IMR-90 (cell line): ENCODE results near the gene ZNF609. TPM values are rescaled to one million over a fixed set of nuclear protein-coding genes. Genes with fewer than 3 reads are reported as not detected.
"Not testable (repeated sequence)": the region's sequence is repeated elsewhere in the genome, so short reads cannot be mapped to it uniquely, and the experiment has no call there.

ENCODE experiments used
- ATAC-seq: fragments of 200-7000 bp; cut with Tn5 transposase; 2 replicates; pipeline ENCODE4 v1.9.1; 2020; ENCODE audit warnings: low read depth, mild to moderate bottlenecking, moderate library complexity
- BruUV-seq: library from RNA; stranded (reverse); fragments of 400-500 nt; replicated peaks from 2 replicates; lab custom pipeline; 2021; lab: Mats Ljungman, UMichigan
- CTCF ChIA-PET: fragments of 300-600 bp; formaldehyde crosslinking; extraction: SDS; loops from one replicate; lab custom pipeline; 2021; ENCODE audit warnings: antibody characterized with exemption; lab: Yijun Ruan, JAX
- POLR2A ChIA-PET: fragments of 300-600 bp; sonication (Branson Sonifier 250); formaldehyde crosslinking; loops from one replicate; lab custom pipeline; 2022; ENCODE audit warnings: antibody characterized with exemption; ENCODE audit not compliant: unreplicated experiment; lab: Charles Lee
- DNase-seq: peaks from one replicate; pipeline ENCODE4 v3.0.0; 2013
- H2AFZ ChIP-seq: replicated peaks from 2 replicates; pipeline ENCODE3; 2013; ENCODE audit warnings: low read length, mild to moderate bottlenecking; ENCODE audit not compliant: poor library complexity
- H2AK5ac ChIP-seq: 2 replicates; pipeline ENCODE4 v1.6.1; 2013; ENCODE audit warnings: low read depth, low read length, inconsistent platforms
- H2AK9ac ChIP-seq: replicated peaks from 2 replicates; pipeline ENCODE3; 2013; ENCODE audit warnings: mild to moderate bottlenecking, low read depth, low read length, moderate library complexity; ENCODE audit not compliant: poor library complexity
- H2BK120ac ChIP-seq: 2 replicates; pipeline ENCODE4 v1.6.1; 2013; ENCODE audit warnings: low read depth, low read length, inconsistent platforms
- H2BK15ac ChIP-seq: 3 replicates; pipeline ENCODE4 v1.6.1; 2013; ENCODE audit warnings: low read depth, low read length, inconsistent platforms
- H2BK20ac ChIP-seq: 2 replicates; pipeline ENCODE4 v1.6.1; 2013; ENCODE audit warnings: low read depth, mild to moderate bottlenecking, inconsistent platforms, low read length, moderate library complexity
- H2BK5ac ChIP-seq: 2 replicates; pipeline ENCODE4 v1.6.1; 2013; ENCODE audit warnings: mild to moderate bottlenecking, low read depth, low read length, inconsistent platforms; ENCODE audit not compliant: poor library complexity, severe bottlenecking
- H3K14ac ChIP-seq: replicated peaks from 2 replicates; pipeline ENCODE4 v1.6.1; 2013; ENCODE audit warnings: low read depth, low read length, inconsistent platforms
- H3K18ac ChIP-seq: 2 replicates; pipeline ENCODE4 v1.6.1; 2013; ENCODE audit warnings: low read depth, low read length, control low read depth
- H3K23ac ChIP-seq: 2 replicates; pipeline ENCODE4 v1.6.1; 2013; ENCODE audit warnings: low read depth, low read length, inconsistent platforms
- H3K27ac ChIP-seq: 2 replicates; pipeline ENCODE4 v1.5.1; 2013; ENCODE audit warnings: mild to moderate bottlenecking, control low read depth, low read length; ENCODE audit not compliant: insufficient read depth
- H3K27me3 ChIP-seq: 2 replicates; pipeline ENCODE4 v1.6.1; 2013; ENCODE audit warnings: low read length; ENCODE audit not compliant: control insufficient read depth, insufficient read depth
- H3K36me3 ChIP-seq: 2 replicates; pipeline ENCODE4 v1.6.1; 2013; ENCODE audit warnings: low read length, mixed read lengths; ENCODE audit not compliant: control insufficient read depth, insufficient read depth
- H3K4ac ChIP-seq: 2 replicates; pipeline ENCODE4 v1.6.1; 2013; ENCODE audit warnings: low read depth, low read length, inconsistent platforms
- H3K4me1 ChIP-seq: 2 replicates; pipeline ENCODE4 v1.6.1; 2013; ENCODE audit warnings: low read length, mixed read lengths; ENCODE audit not compliant: control insufficient read depth, insufficient read depth
- H3K4me2 ChIP-seq: 2 replicates; pipeline ENCODE4 v1.6.1; 2013; ENCODE audit warnings: low read depth, mild to moderate bottlenecking, control low read depth, low read length, moderate library complexity
- H3K4me3 ChIP-seq: 2 replicates; pipeline ENCODE4 v1.5.1; 2013; ENCODE audit warnings: low read depth, mild to moderate bottlenecking, control low read depth, low read length, moderate library complexity; ENCODE audit not compliant: insufficient read depth
- H3K56ac ChIP-seq: 2 replicates; pipeline ENCODE4 v1.6.1; 2013; ENCODE audit warnings: low read length, inconsistent platforms; ENCODE audit not compliant: insufficient read depth; ENCODE audit errors: extremely low read depth
- H3K79me1 ChIP-seq, 2 experiments: 2 replicates each; pipeline ENCODE4 v1.6.1; 2013; ENCODE audit warnings: low read length in 2 of 2, inconsistent platforms in 1 of 2, low read depth in 1 of 2
- H3K9ac ChIP-seq: 2 replicates; pipeline ENCODE4 v1.6.1; 2013; ENCODE audit warnings: low read depth, low read length, control low read depth
- H3K9me1 ChIP-seq: 2 replicates; pipeline ENCODE4 v1.6.1; 2013; ENCODE audit warnings: low read length, inconsistent platforms; ENCODE audit not compliant: insufficient read depth
- H3K9me3 ChIP-seq: 2 replicates; pipeline ENCODE4 v1.6.1; 2013; ENCODE audit warnings: low read length; ENCODE audit not compliant: control insufficient read depth, insufficient read depth
- H4K20me1 ChIP-seq: 2 replicates; pipeline ENCODE4 v1.6.1; 2013; ENCODE audit warnings: low read length, inconsistent platforms; ENCODE audit not compliant: insufficient read depth
- H4K5ac ChIP-seq: 2 replicates; pipeline ENCODE4 v1.6.1; 2013; ENCODE audit warnings: mild to moderate bottlenecking, low read depth, low read length, control low read depth
- H4K8ac ChIP-seq, 2 experiments: 2 replicates each; pipeline ENCODE4 v1.6.1; 2013; ENCODE audit warnings: low read depth in 2 of 2, low read length in 2 of 2, control low read depth in 1 of 2, inconsistent platforms in 1 of 2
- H4K91ac ChIP-seq: 2 replicates; pipeline ENCODE4 v1.6.1; 2013; ENCODE audit warnings: low read depth, low read length, inconsistent platforms; ENCODE audit not compliant: insufficient read depth
- WGBS, 2 experiments: methylation state at CpG; one replicate each; pipeline versions ENCODE4 v1.1.5 to v1.1.7; 2013; ENCODE audit warnings: missing lambda C conversion rate in 2 of 2; ENCODE audit not compliant: insufficient read length in 1 of 2; ENCODE audit errors: extremely low coverage in 2 of 2; 5-methylcytosine and 5-hydroxymethylcytosine counted together
- dilution Hi-C: fragments of 300-500 bp; cut with HindIII; formaldehyde crosslinking; loops from one replicate; pipeline ENCODE4 v1.14.3; 2018; ENCODE audit warnings: low sequenced_read_pairs; ENCODE audit not compliant: unreplicated experiment
- in situ Hi-C: fragments of 300-500 bp; cut with MboI; formaldehyde crosslinking; loops from 3 replicates; pipeline ENCODE4 v1.14.3; 2019; ENCODE audit warnings: low sequenced_read_pairs, inconsistent platforms, mixed read lengths
- intact Hi-C: fragments of 100-400 bp; cut with micrococcal nuclease; formaldehyde crosslinking; loops from 2 replicates; pipeline ENCODE4 v1.10.0; 2022
- polyA plus RNA-seq, 3 experiments: library from polyadenylated mRNA; depleted of rRNA; stranded (reverse); fragments of >200 nt; gene quantifications; 2 replicates each; pipeline ENCODE4 v1.2.3, GENCODE V29; 2012; ENCODE audit warnings: low replicate concordance in 1 of 3
- total RNA-seq: library from RNA; depleted of rRNA; stranded (reverse); fragments of >200 nt; gene quantifications from 2 replicates; pipeline ENCODE4 v1.2.3, GENCODE V29; 2012

ZNF609 gene
- total and polyA plus RNA-seq, 2 of the 4 experiments (the other 2 are of a cell fraction): 10.4 to 12.5 TPM

DNA sequence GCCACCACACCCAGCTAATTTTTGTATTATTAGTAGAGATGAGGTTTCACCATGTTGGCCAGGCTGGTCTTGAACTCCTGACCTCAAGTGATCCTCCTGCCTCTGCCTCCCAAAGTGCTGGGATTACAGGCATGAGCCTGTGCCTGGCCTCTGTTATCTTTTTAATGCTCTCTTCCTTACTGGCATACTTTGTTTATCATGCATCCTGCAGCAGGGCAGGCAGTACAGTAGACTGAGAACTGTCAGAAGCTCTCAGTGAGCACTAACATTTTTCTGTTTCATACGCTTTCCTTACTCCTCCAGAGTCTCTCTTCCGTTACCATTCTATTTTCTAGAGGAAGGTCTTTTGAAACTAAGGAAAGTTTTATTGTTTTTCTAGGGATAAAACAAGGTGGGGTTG lies 35.6 kb downstream of the ZNF609 start:
- ATAC-seq: 0 out of 2 replicates have a peak, but pooled peaks have one; percentile 35
- CTCF ChIA-PET, H2AK9ac ChIP-seq, H3K14ac ChIP-seq, dilution Hi-C loops, DNase-seq, POLR2A ChIA-PET, H3K56ac ChIP-seq, H3K9me3 ChIP-seq, H2BK120ac ChIP-seq, H3K9ac ChIP-seq, in situ Hi-C loops, H3K4me1 ChIP-seq, H3K4me3 ChIP-seq, intact Hi-C loops, H2BK20ac ChIP-seq, H3K18ac ChIP-seq, H3K27ac ChIP-seq, H2AK5ac ChIP-seq, H3K27me3 ChIP-seq, H2BK15ac ChIP-seq, H2BK5ac ChIP-seq, H2AFZ ChIP-seq, H3K23ac ChIP-seq, H4K91ac ChIP-seq, BruUV-seq, H3K4me2 ChIP-seq, H3K4ac ChIP-seq, H4K8ac ChIP-seq, H4K5ac ChIP-seq: not testable (repeated sequence)
- no CpG with 5 or more reads among the region's 2 CpGs for WGBS, 2 experiments
- H3K79me1 ChIP-seq: peaks cover 53 to 84% of the 10 kb centered on the region in 2 experiments
- H3K9me1 ChIP-seq: peaks cover 14% of the 10 kb centered on the region; the same call in 1 of the 2 replicates
- peaks cover 18% of the 10 kb centered on the region for H3K36me3 ChIP-seq
- H4K20me1 ChIP-seq: peaks cover 21% of the 10 kb centered on the region
